IMR-90 (cell line): ENCODE measurements around the gene HES6. TPM values are rescaled to one million over a fixed set of nuclear protein-coding genes. Genes with fewer than 3 reads are reported as not detected.

ENCODE experiments used
- polyA plus RNA-seq, 3 experiments: library from polyadenylated mRNA; depleted of rRNA; stranded (reverse); fragments of >200 nt; gene quantifications; 2 replicates each; pipeline ENCODE4 v1.2.3, GENCODE V29; 2012; ENCODE audit warnings: low replicate concordance in 1 of 3
- total RNA-seq: library from RNA; depleted of rRNA; stranded (reverse); fragments of >200 nt; gene quantifications from 2 replicates; pipeline ENCODE4 v1.2.3, GENCODE V29; 2012
- TF ChIP-seq, protein P1 (sequence below): fragments of 150-350 bp; IDR thresholded peaks from 2 replicates; pipeline ENCODE4 v1.6.1; 2017; ENCODE audit warnings: mild to moderate bottlenecking, antibody characterized with exemption, low read length, low read depth

HES6 gene
- total and polyA plus RNA-seq, 2 of the 4 experiments (the other 2 are of a cell fraction), result 1.3 to 3.3 TPM

DNA sequence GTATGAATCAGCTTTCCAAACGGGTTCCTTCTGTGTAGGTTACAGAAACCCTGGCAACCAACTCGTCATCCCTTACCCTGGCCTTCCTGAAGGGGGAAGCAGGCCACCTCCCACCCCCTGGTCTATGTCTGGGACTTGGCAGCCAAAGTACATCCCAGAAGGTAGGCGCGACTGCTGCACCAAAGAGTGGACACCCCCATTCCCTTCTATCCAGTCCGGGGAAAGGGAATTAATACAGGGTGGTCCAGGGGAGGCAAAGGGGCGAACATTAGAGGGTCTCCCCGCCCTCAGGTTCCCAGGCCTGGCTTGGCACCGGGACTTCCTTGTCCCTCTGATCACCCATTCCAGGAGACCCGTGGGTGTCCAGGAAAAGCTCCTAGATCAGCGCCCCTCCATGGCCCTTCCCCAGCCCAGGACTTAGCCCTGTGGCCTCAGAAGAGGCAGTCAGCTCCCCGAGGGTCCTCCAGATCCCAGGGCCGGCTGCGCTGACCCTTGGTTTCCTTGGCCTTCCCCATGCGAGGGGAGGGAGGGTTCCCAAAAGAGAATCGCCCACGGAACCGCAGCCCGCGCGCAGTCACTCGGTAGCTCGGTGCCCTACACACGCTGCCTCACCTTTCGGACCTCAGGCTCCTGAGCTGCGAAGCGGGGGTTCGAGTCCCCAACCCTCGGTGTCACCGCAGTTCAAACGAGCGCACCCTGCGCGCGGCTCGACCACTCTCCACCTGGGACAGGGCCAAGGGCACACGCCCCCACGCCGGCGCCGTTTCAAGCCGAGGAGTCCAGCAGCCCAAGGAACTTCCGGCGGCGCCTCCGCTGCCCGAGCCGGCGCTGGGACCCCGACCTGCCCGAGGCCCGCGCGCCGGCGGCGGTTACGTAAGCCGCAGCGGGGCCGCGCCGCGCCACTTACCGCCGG lies 48.2 kb upstream of the HES6 start, which contains the start of gene PER2 (continued):
- TF ChIP-seq, protein P1, sequence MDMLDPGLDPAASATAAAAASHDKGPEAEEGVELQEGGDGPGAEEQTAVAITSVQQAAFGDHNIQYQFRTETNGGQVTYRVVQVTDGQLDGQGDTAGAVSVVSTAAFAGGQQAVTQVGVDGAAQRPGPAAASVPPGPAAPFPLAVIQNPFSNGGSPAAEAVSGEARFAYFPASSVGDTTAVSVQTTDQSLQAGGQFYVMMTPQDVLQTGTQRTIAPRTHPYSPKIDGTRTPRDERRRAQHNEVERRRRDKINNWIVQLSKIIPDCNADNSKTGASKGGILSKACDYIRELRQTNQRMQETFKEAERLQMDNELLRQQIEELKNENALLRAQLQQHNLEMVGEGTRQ, result no peak
